Tibial nerve (tissue), 4 donors: ENCODE data around the gene ZBTB8OS. TPM values are rescaled to one million over a fixed set of nuclear protein-coding genes. Genes with fewer than 3 reads are reported as not detected.

Experiments used
- DNase-seq, 2 donors: peaks; one replicate each; pipeline ENCODE4 v3.0.0-alpha.2; 2019; ENCODE audit warnings: low spot score in 2 of 2
- H3K27ac ChIP-seq, 4 donors: fragments of 200-600 bp; sonication (generic) in 3 of 4; one replicate each; pipeline ENCODE4 v1.5.1; 2017 to 2019; ENCODE audit warnings: mild to moderate bottlenecking in 1 of 4
- H3K27me3 ChIP-seq, 2 donors: fragments of 200-600 bp; sonication (generic) in 1 of 2; one replicate each; pipeline versions ENCODE4 v1.5.1 to v1.6.0; 2017 to 2019
- H3K36me3 ChIP-seq, 3 donors: fragments of 200-600 bp; sonication (generic); one replicate each; pipeline ENCODE4 v1.5.1; 2018 to 2019
- H3K4me1 ChIP-seq, 4 donors: fragments of 200-600 bp; sonication (generic) in 3 of 4; one replicate each; pipeline ENCODE4 v1.5.1; 2017 to 2019
- H3K4me3 ChIP-seq, 4 donors: fragments of 200-600 bp; sonication (generic) in 3 of 4; one replicate each; pipeline ENCODE4 v1.5.1; 2017 to 2019; ENCODE audit warnings: mild to moderate bottlenecking in 1 of 4, moderate library complexity in 1 of 4
- H3K9me3 ChIP-seq, 4 donors: fragments of 200-600 bp; sonication (generic) in 3 of 4; one replicate each; pipeline ENCODE4 v1.5.1; 2017 to 2019
- CTCF ChIP-seq, 5 experiments: fragments of 200-600 bp in 3 of 5; fragments of 450-650 bp in 2 of 5; sonication (generic) in 3 of 5; IDR thresholded peaks; one replicate each; pipeline ENCODE4 v1.5.1; 2016 to 2019; ENCODE audit warnings: antibody characterized with exemption in 5 of 5, mild to moderate bottlenecking in 3 of 5, moderate library complexity in 2 of 5
- EP300 ChIP-seq, 2 donors: sonication (generic); formaldehyde crosslinking; IDR thresholded peaks; one replicate each; pipeline ENCODE4 v1.6.1; 2017; ENCODE audit warnings: antibody characterized with exemption in 2 of 2, mild to moderate bottlenecking in 1 of 2
- POLR2A ChIP-seq, 2 donors: fragments of 450-650 bp; IDR thresholded peaks; one replicate each; pipeline ENCODE4 v1.6.1; 2017; ENCODE audit warnings: antibody characterized with exemption in 2 of 2, mild to moderate bottlenecking in 2 of 2, moderate library complexity in 2 of 2
- WGBS, 2 donors: methylation state at CpG; one replicate each; pipeline ENCODE4 v1.1.5; 2018; 5-methylcytosine and 5-hydroxymethylcytosine counted together
- small RNA-seq: library from RNA; depleted of rRNA; stranded (forward); fragments of <200 nt; gene quantifications from one replicate; pipeline ENCODE3, GENCODE V24; 2016
- total RNA-seq, 4 donors: library from RNA; depleted of rRNA; stranded (reverse); fragments of >200 nt; gene quantifications; one replicate each; pipeline ENCODE4 v1.1.0, GENCODE V29; 2016

ZBTB8OS gene
- total RNA-seq, 4 donors from 2014 or later, result 12.2 to 38.1 (median 23.8) TPM

- Histone ChIP-seq H3K27ac (no peak overlapping the region), H3K36me3 (peaks cover 0 to 13% (median 0%) of the 10 kb centered on the region in 3 donors), H3K4me1 (no peaks in the 10 kb centered on the region), H3K9me3 (no peaks in the 10 kb centered on the region), H3K27me3 (no peaks in the 10 kb centered on the region), H3K4me3 (no peak overlapping the region)
- DNase-seq, result no peak
- 85 to 86% methylated on average over 10 of the region's 10 CpGs for WGBS, 2 donors
- TF ChIP-seq CTCF (IDR thresholded peaks at IDR 0.05), result no peak
- TF ChIP-seq POLR2A (IDR thresholded peaks at IDR 0.05), result no peak
- no peak for TF ChIP-seq EP300 (IDR thresholded peaks at IDR 0.05)
These were observed 69.9 kb downstream of the ZBTB8OS start for GRCh38 chr1:32580348-32581017.

Small RNA genes within 50 kb of the gene (small RNA-seq; reads per million reads assigned to genes)
- gene RF00019, result not detected

Other genes with a start within 250 kb of the ZBTB8OS start
- under 1 TPM in 1 of 4 donors, not detected in 3; 0.21 TPM for gene ZBTB8B, start 185.5 kb downstream of the ZBTB8OS start, total RNA-seq
- gene ZBTB8A, start 111.1 kb downstream of the ZBTB8OS start, total RNA-seq, result 10 to 100 TPM in 3 of 4 donors, 1 to 10 TPM in 1; 8.1 to 14.9 (median 12.1) TPM
- gene RBBP4, start 658 bp upstream of the ZBTB8OS start, total RNA-seq, result 100 to 1,000 TPM in 3 of 4 donors, 10 to 100 TPM in 1; 79.7 to 135 (median 109) TPM
- 10 to 100 TPM; 10.2 to 31.2 (median 23.7) TPM for gene SYNC, start 52.2 kb upstream of the ZBTB8OS start, total RNA-seq
- 10 to 100 TPM; 29.0 to 80.7 (median 50.2) TPM for gene YARS1, start 166.8 kb upstream of the ZBTB8OS start, total RNA-seq
- gene S100PBP, start 167.1 kb upstream of the ZBTB8OS start, total RNA-seq, result 10 to 100 TPM; 24.0 to 55.5 (median 33.4) TPM
- gene FNDC5, start 220.4 kb upstream of the ZBTB8OS start, total RNA-seq, result under 1 TPM in 1 of 4 donors, not detected in 3; 0.21 TPM
- gene HPCA, start 235.9 kb upstream of the ZBTB8OS start, total RNA-seq, result not detected